Measurements from ENCODE around the gene NRXN3. TPM values are rescaled to one million over a fixed set of nuclear protein-coding genes. Genes with fewer than 3 reads are reported as not detected.
"Not testable (repeated sequence)": the region's sequence is repeated elsewhere in the genome, so short reads cannot be mapped to it uniquely, and the experiment has no call there.

The NRXN3 gene
- polyA plus RNA-seq, 1 donor from 2014 or later: 110 TPM

DNA sequence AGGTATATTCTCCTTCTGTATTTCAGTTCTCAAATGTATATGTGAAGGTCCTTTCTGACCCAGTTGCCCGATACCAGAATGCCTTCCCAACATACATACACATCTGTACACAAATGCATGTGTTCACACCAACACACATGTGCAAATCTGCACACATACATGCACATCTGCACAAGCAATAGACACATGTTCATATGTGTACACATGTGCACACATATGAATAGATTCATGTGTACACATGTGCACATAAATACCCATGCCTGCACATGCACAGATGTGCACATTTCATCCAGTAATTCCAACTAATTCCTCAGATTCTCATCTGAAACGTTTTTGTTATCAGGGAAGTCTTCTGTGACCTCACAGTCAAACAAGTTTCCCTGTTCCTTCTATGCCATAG is 933.6 kb downstream of the NRXN3 start:
- no peaks in the 10 kb centered on the region for H3K9me2 ChIP-seq (ENCODE audit: insufficient read depth, low read length)
- H3K4me3 ChIP-seq (ENCODE audit: low read length): no peak overlapping the region
- H3K27me3 ChIP-seq (ENCODE audit: insufficient read depth, low read depth, low read length): no peaks in the 10 kb centered on the region
- no peak overlapping the region for H2AFZ ChIP-seq (ENCODE audit: low read depth, low read length)
- no peaks in the 10 kb centered on the region for H3K36me3 ChIP-seq (ENCODE audit: insufficient read depth, low read length)
- no peak overlapping the region for H3K27ac ChIP-seq (ENCODE audit: low read length)
- H4K20me1 ChIP-seq (ENCODE audit: insufficient read depth): no peaks in the 10 kb centered on the region
- no peak overlapping the region for H3K9ac ChIP-seq (ENCODE audit: low read length)
- no peak overlapping the region for H3K4me2 ChIP-seq (ENCODE audit: low read length)
- H3K9me3 ChIP-seq (ENCODE audit: low read length): no peaks in the 10 kb centered on the region
- no peaks in the 10 kb centered on the region for H3K79me2 ChIP-seq (replicated peaks; ENCODE audit: insufficient read depth, low read length)
- no peak for TF ChIP-seq RAD21 (conservative IDR thresholded peaks at IDR 0.05)
- no peak for TF ChIP-seq SMC3 (conservative IDR thresholded peaks at IDR 0.05; ENCODE audit: poor library complexity)
- no peak for TF ChIP-seq EZH2 (IDR thresholded peaks at IDR 0.05; ENCODE audit: borderline replicate concordance, insufficient read depth, low read length, poor library complexity, severe bottlenecking)
- TF ChIP-seq, protein P1, sequence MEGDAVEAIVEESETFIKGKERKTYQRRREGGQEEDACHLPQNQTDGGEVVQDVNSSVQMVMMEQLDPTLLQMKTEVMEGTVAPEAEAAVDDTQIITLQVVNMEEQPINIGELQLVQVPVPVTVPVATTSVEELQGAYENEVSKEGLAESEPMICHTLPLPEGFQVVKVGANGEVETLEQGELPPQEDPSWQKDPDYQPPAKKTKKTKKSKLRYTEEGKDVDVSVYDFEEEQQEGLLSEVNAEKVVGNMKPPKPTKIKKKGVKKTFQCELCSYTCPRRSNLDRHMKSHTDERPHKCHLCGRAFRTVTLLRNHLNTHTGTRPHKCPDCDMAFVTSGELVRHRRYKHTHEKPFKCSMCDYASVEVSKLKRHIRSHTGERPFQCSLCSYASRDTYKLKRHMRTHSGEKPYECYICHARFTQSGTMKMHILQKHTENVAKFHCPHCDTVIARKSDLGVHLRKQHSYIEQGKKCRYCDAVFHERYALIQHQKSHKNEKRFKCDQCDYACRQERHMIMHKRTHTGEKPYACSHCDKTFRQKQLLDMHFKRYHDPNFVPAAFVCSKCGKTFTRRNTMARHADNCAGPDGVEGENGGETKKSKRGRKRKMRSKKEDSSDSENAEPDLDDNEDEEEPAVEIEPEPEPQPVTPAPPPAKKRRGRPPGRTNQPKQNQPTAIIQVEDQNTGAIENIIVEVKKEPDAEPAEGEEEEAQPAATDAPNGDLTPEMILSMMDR (IDR thresholded peaks at IDR 0.05; ENCODE audit: poor library complexity, severe bottlenecking): no peak
- no peaks in the 10 kb centered on the region for H3F3A ChIP-seq (ENCODE audit: insufficient read depth, low read length, poor library complexity, severe bottlenecking)

DNA sequence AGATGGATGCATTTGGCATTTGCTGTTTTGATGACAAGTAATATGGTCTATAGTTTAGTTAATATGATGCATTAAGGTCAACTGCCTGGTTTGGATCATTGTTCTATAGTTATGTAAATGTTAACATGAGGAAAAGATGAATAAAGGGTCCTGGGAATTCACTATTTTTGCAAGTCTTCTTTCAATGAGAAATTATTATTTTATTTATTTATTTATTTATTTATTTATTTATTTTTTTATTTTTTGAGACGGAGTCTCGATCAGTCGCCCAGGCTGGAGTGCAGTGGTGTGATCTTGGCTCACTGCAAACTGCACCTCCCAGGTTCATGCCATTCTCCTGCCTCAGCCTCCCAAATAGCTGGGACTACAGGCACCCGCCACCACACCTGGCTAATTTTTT is 940.4 kb downstream of the NRXN3 start:
- not testable (repeated sequence) for H3F3A ChIP-seq (ENCODE audit: insufficient read depth, low read length, poor library complexity, severe bottlenecking); H3K27me3 ChIP-seq (ENCODE audit: insufficient read depth, low read depth, low read length); H4K20me1 ChIP-seq (ENCODE audit: insufficient read depth); H3K36me3 ChIP-seq (ENCODE audit: insufficient read depth, low read length); H3K79me2 ChIP-seq (replicated peaks; ENCODE audit: insufficient read depth, low read length); H3K9ac ChIP-seq (ENCODE audit: low read length); H3K9me3 ChIP-seq (ENCODE audit: low read length); H3K4me3 ChIP-seq (ENCODE audit: low read length); H3K9me2 ChIP-seq (ENCODE audit: insufficient read depth, low read length); H3K27ac ChIP-seq (ENCODE audit: low read length); H2AFZ ChIP-seq (ENCODE audit: low read depth, low read length); H3K4me2 ChIP-seq (ENCODE audit: low read length)

DNA sequence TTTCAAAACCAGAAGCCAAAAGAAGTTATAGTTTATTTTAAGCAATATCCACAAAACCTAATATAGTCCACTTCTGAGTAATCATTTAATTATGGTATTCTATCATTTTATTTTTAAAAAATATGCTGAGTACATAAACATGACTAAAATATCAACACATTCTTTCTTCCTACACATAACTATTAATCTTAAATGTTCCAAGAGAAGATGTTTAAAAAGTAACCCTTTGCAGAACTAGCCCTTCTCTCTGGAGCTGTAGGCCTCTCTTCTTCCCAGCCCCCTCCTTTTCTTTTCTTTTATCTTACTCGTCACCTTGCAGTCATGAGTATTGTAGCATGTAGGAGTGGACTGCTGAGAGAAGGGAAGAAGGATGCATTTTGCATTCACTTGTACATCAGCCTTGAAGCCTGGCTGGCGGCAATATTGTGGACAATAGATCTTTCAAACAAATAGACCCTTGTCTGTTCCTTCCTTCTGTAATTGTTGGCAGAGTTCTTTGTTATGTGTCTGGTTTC is 941.9 kb downstream of the NRXN3 start:
- Histone ChIP-seq H3K4me2 (ENCODE audit: low read length) (no peak overlapping the region), H3K9me2 (ENCODE audit: insufficient read depth, low read length) (no peaks in the 10 kb centered on the region), H3K27me3 (ENCODE audit: insufficient read depth, low read depth, low read length) (no peaks in the 10 kb centered on the region), H3K27ac (ENCODE audit: low read length) (no peak overlapping the region), H4K20me1 (ENCODE audit: insufficient read depth) (no peaks in the 10 kb centered on the region), H3K36me3 (ENCODE audit: insufficient read depth, low read length) (no peaks in the 10 kb centered on the region), H3K9me3 (ENCODE audit: low read length) (no peaks in the 10 kb centered on the region), H3K4me3 (ENCODE audit: low read length) (no peak overlapping the region), H3K9ac (ENCODE audit: low read length) (no peak overlapping the region), H3K79me2 (replicated peaks; ENCODE audit: insufficient read depth, low read length) (no peaks in the 10 kb centered on the region), H3F3A (ENCODE audit: insufficient read depth, low read length, poor library complexity, severe bottlenecking) (no peaks in the 10 kb centered on the region), H2AFZ (ENCODE audit: low read depth, low read length) (no peak overlapping the region)
- TF ChIP-seq SMC3 (conservative IDR thresholded peaks at IDR 0.05; ENCODE audit: poor library complexity) (no peak), RAD21 (conservative IDR thresholded peaks at IDR 0.05) (no peak), TAF1 (IDR thresholded peaks at IDR 0.05; ENCODE audit: low read depth) (no peak), EP300 (conservative IDR thresholded peaks at IDR 0.05; ENCODE audit: poor library complexity, severe bottlenecking) (no peak), EZH2 (IDR thresholded peaks at IDR 0.05; ENCODE audit: borderline replicate concordance, insufficient read depth, low read length, poor library complexity, severe bottlenecking) (no peak), POLR2AphosphoS5 (IDR thresholded peaks at IDR 0.05) (no peak), MXI1 (conservative IDR thresholded peaks at IDR 0.05; ENCODE audit: poor library complexity, severe bottlenecking) (no peak)
- TF ChIP-seq, protein P2, sequence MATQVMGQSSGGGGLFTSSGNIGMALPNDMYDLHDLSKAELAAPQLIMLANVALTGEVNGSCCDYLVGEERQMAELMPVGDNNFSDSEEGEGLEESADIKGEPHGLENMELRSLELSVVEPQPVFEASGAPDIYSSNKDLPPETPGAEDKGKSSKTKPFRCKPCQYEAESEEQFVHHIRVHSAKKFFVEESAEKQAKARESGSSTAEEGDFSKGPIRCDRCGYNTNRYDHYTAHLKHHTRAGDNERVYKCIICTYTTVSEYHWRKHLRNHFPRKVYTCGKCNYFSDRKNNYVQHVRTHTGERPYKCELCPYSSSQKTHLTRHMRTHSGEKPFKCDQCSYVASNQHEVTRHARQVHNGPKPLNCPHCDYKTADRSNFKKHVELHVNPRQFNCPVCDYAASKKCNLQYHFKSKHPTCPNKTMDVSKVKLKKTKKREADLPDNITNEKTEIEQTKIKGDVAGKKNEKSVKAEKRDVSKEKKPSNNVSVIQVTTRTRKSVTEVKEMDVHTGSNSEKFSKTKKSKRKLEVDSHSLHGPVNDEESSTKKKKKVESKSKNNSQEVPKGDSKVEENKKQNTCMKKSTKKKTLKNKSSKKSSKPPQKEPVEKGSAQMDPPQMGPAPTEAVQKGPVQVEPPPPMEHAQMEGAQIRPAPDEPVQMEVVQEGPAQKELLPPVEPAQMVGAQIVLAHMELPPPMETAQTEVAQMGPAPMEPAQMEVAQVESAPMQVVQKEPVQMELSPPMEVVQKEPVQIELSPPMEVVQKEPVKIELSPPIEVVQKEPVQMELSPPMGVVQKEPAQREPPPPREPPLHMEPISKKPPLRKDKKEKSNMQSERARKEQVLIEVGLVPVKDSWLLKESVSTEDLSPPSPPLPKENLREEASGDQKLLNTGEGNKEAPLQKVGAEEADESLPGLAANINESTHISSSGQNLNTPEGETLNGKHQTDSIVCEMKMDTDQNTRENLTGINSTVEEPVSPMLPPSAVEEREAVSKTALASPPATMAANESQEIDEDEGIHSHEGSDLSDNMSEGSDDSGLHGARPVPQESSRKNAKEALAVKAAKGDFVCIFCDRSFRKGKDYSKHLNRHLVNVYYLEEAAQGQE (IDR thresholded peaks at IDR 0.05; ENCODE audit: borderline replicate concordance): no peak
